Measurements from ENCODE around the gene RNF220.

GRCh38 chr1:44542420-44543063 lies 137.5 kb downstream of the RNF220 start:
- no peak for TF ChIP-seq CTCF (IDR thresholded peaks at IDR 0.05)
- no peak for TF ChIP-seq POLR2A (IDR thresholded peaks at IDR 0.05)

Measured in heart left ventricle (tissue), 13 donors.